ENCODE results near the gene LRIG3. TPM values are rescaled to one million over a fixed set of nuclear protein-coding genes. Genes with fewer than 3 reads are reported as not detected.

Gene LRIG3
- total and polyA plus RNA-seq, 9 of the 15 experiments (the other 6 are each of a cell fraction or from before 2014, with no cell fraction given) = 0.18 TPM; not detected in 8

DNA sequence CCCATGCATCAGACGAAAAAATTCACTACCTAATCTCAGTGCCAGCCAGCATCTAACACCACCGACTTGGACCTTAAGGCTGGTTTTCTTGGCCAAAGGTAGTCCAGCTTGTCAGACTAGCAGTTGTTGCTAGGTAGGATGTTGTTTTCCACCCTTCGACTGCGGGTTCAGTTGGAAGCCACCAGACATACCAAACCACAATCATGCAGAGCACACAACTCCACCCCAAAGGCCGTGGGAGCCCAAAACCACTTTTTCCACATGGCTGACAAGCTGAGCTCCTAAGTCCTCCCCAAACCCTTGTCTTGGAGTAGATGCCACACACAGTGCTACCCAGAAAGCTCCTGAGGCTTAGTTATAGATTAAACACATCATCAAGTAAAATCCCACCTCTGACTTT lies 46.8 kb downstream of the LRIG3 start:
- TF ChIP-seq DPF2 (IDR thresholded peaks at IDR 0.05) (no peak), RBM25 (IDR thresholded peaks at IDR 0.05; ENCODE audit: low read depth, low read length, severe bottlenecking) (no peak), HNRNPK (IDR thresholded peaks at IDR 0.05; ENCODE audit: low read depth, low read length, poor library complexity, severe bottlenecking) (no peak)
- TF ChIP-seq, protein P1, sequence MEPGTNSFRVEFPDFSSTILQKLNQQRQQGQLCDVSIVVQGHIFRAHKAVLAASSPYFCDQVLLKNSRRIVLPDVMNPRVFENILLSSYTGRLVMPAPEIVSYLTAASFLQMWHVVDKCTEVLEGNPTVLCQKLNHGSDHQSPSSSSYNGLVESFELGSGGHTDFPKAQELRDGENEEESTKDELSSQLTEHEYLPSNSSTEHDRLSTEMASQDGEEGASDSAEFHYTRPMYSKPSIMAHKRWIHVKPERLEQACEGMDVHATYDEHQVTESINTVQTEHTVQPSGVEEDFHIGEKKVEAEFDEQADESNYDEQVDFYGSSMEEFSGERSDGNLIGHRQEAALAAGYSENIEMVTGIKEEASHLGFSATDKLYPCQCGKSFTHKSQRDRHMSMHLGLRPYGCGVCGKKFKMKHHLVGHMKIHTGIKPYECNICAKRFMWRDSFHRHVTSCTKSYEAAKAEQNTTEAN (CRISPR knock-in tag; IDR thresholded peaks at IDR 0.05) = no peak
- TF ChIP-seq, protein P2, sequence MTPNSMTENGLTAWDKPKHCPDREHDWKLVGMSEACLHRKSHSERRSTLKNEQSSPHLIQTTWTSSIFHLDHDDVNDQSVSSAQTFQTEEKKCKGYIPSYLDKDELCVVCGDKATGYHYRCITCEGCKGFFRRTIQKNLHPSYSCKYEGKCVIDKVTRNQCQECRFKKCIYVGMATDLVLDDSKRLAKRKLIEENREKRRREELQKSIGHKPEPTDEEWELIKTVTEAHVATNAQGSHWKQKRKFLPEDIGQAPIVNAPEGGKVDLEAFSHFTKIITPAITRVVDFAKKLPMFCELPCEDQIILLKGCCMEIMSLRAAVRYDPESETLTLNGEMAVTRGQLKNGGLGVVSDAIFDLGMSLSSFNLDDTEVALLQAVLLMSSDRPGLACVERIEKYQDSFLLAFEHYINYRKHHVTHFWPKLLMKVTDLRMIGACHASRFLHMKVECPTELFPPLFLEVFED (CRISPR knock-in tag; conservative IDR thresholded peaks at IDR 0.05) = no peak
- no peak for DNase-seq (ENCODE audit: extremely low read depth in 1 of 4, low spot score in 3 of 4)
- no peaks in the 10 kb centered on the region for H4K20me1 ChIP-seq (replicated peaks; ENCODE audit: control insufficient read depth, insufficient read depth, low read length)
- 2% methylated on average over 4 of the region's 5 CpGs for WGBS (ENCODE audit: insufficient coverage, low coverage, missing lambda C conversion rate)
- no peak for FAIRE-seq
- no peak overlapping the region for H3K4me2 ChIP-seq (ENCODE audit: insufficient read depth, low read length)
- no peak for ATAC-seq
- ChIA-PET CTCF (ENCODE audit: low intra/inter-chr PET ratio) (no interaction called here), POLR2A (no interaction called here)
- no peaks in the 10 kb centered on the region for H3K9me3 ChIP-seq (replicated peaks; ENCODE audit: control insufficient read depth, insufficient read depth, low read depth, low read length)
- in situ Hi-C loops (cut with MboI) = no loop called here
- BruUV-seq (replicated peaks) = no TSS peak
- H3K4me1 ChIP-seq (replicated peaks in 1 of 2; ENCODE audit: control insufficient read depth in 2 of 2, insufficient read depth in 2 of 2, low read length in 2 of 2) = no peaks in the 10 kb centered on the region
- no peaks in the 10 kb centered on the region for H3K9me1 ChIP-seq (ENCODE audit: control insufficient read depth, insufficient read depth, low read length)
- H3K9ac ChIP-seq (ENCODE audit: insufficient read depth in 1 of 2, low read depth in 2 of 2, low read length in 2 of 2) = no peak overlapping the region
- no peak overlapping the region for H3K27ac ChIP-seq (ENCODE audit: extremely low read depth, low read depth, low read length)
- no peak overlapping the region for H2AFZ ChIP-seq (ENCODE audit: low read depth, low read length)
- H3K27me3 ChIP-seq (ENCODE audit: control insufficient read depth in 2 of 2, insufficient read depth in 2 of 2, low read length in 2 of 2) = no peaks in the 10 kb centered on the region
- H3K36me3 ChIP-seq (ENCODE audit: control insufficient read depth, insufficient read depth, low read length) = no peaks in the 10 kb centered on the region
- no peaks in the 10 kb centered on the region for H3K79me2 ChIP-seq (ENCODE audit: control insufficient read depth, insufficient read depth, low read length)
- no peak overlapping the region for H3K4me3 ChIP-seq
- intact Hi-C loops (cut with micrococcal nuclease) = no loop called here

Measured in K562 (cell line).